Vagina (tissue), 2 donors: ENCODE data around the gene TSC22D3. TPM values are rescaled to one million over a fixed set of nuclear protein-coding genes. Genes with fewer than 3 reads are reported as not detected.

ENCODE experiments used
- DNase-seq, 2 donors: peaks; one replicate each; pipeline ENCODE4 v3.0.0-alpha.2; 2017; ENCODE audit errors: extremely low spot score in 2 of 2
- H3K27ac ChIP-seq: fragments of 200-600 bp; sonication (generic); one replicate; pipeline ENCODE4 v1.5.1; 2019
- H3K27me3 ChIP-seq: fragments of 200-600 bp; sonication (generic); one replicate; pipeline ENCODE4 v1.5.1; 2019
- H3K36me3 ChIP-seq, 2 donors: fragments of 200-600 bp; sonication (generic); one replicate each; pipeline ENCODE4 v1.5.1; 2017 to 2019
- H3K4me1 ChIP-seq: fragments of 200-600 bp; sonication (generic); one replicate; pipeline ENCODE4 v1.5.1; 2019
- H3K4me3 ChIP-seq, 2 donors: fragments of 200-600 bp; sonication (generic); 1 replicate in 1 of 2; 2 replicates in 1 of 2; pipeline ENCODE4 v1.5.1; 2016 to 2019
- H3K9me3 ChIP-seq: fragments of 200-600 bp; sonication (generic); one replicate; pipeline ENCODE4 v1.5.1; 2019
- CTCF ChIP-seq, 3 experiments: fragments of 450-650 bp in 2 of 3; fragments of 200-600 bp in 1 of 3; sonication (generic) in 1 of 3; IDR thresholded peaks; one replicate each; pipeline ENCODE4 v1.5.1; 2017 to 2019; ENCODE audit warnings: antibody characterized with exemption in 3 of 3, mild to moderate bottlenecking in 2 of 3, moderate library complexity in 2 of 3
- POLR2A ChIP-seq, 2 donors: fragments of 450-650 bp; IDR thresholded peaks; one replicate each; pipeline ENCODE4 v1.6.1; 2017; ENCODE audit warnings: antibody characterized with exemption in 2 of 2, mild to moderate bottlenecking in 2 of 2, moderate library complexity in 2 of 2
- POLR2AphosphoS5 ChIP-seq, 2 donors: sonication (generic); formaldehyde crosslinking; IDR thresholded peaks; one replicate each; pipeline ENCODE4 v1.9.0; 2017; ENCODE audit warnings: antibody characterized with exemption in 2 of 2, mild to moderate bottlenecking in 2 of 2, low read depth in 1 of 2; ENCODE audit not compliant: insufficient read depth in 1 of 2
- intact Hi-C: fragments of 100-400 bp; cut with DNase I; formaldehyde crosslinking; loops from one replicate; pipeline ENCODE4 v1.15.1; 2023
- total RNA-seq: library from RNA; depleted of rRNA; stranded (reverse); fragments of >200 nt; gene quantifications from one replicate; pipeline ENCODE4 v1.2.3, GENCODE V29; 2016

Gene TSC22D3
- total RNA-seq, 1 donor from 2014 or later = 780 TPM

DNA sequence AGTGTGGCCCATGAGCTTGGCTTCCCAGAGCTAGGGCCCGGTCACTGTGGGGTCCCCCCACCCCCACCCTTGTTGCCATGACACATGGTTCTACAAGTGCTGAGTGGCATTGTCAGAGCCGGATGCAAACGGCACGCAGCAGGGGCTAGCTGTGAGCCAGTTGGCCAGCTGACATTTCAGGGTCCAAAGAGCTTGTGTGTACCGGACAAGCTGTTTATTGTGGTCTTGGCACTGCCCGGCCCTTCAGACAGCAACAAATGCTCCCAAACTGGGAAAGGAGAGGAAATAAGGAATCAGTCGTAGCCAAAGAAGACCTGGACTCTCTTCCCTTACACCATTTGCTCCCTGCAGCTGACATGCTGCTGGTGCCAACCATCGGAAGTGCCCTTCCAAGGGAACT is 36.8 kb downstream of the TSC22D3 start:
- peaks cover 41% of the 10 kb centered on the region for H3K4me1 ChIP-seq
- H3K27ac ChIP-seq = peak overlapping the region; percentile 31
- H3K36me3 ChIP-seq = no peaks in the 10 kb centered on the region
- no peak for TF ChIP-seq CTCF (IDR thresholded peaks at IDR 0.05)
- no peak for TF ChIP-seq POLR2AphosphoS5 (IDR thresholded peaks at IDR 0.05; ENCODE audit: insufficient read depth in 1 of 2, low read depth in 1 of 2)
- no peak for TF ChIP-seq POLR2A (IDR thresholded peaks at IDR 0.05)
- intact Hi-C loops = no loop called here
- H3K4me3 ChIP-seq = no peak overlapping the region
- no peaks in the 10 kb centered on the region for H3K9me3 ChIP-seq
- DNase-seq = no peak
- H3K27me3 ChIP-seq = no peaks in the 10 kb centered on the region

DNA sequence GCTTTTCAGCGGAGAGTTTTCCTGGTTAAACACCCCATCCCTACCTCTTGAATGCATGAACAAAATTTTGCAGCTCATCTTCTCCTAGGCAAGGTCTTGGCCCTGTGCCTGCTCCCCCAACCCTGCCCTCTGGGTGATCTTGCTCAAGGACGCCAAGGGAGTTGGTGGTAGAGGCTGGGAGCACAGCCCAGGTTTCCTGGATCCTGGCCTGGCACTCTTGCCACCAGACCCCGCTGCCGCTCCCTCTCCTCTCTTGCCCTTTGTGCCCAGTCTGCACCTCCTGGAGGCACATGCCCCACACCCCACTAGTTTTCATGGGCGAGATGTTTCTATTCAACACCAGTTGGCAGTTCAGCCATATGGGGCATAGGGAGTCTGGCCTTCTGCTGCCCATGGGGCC is 37.3 kb downstream of the TSC22D3 start:
- Histone ChIP-seq H3K4me3 (no peak overlapping the region), H3K27me3 (no peaks in the 10 kb centered on the region), H3K9me3 (no peaks in the 10 kb centered on the region), H3K27ac (peak overlapping the region; percentile 31), H3K4me1 (peaks cover 36% of the 10 kb centered on the region), H3K36me3 (no peaks in the 10 kb centered on the region)
- DNase-seq = no peak
- TF ChIP-seq POLR2A (IDR thresholded peaks at IDR 0.05) (no peak), CTCF (IDR thresholded peaks at IDR 0.05) (no peak), POLR2AphosphoS5 (IDR thresholded peaks at IDR 0.05; ENCODE audit: insufficient read depth in 1 of 2, low read depth in 1 of 2) (no peak)
- intact Hi-C loops = no loop called here

DNA sequence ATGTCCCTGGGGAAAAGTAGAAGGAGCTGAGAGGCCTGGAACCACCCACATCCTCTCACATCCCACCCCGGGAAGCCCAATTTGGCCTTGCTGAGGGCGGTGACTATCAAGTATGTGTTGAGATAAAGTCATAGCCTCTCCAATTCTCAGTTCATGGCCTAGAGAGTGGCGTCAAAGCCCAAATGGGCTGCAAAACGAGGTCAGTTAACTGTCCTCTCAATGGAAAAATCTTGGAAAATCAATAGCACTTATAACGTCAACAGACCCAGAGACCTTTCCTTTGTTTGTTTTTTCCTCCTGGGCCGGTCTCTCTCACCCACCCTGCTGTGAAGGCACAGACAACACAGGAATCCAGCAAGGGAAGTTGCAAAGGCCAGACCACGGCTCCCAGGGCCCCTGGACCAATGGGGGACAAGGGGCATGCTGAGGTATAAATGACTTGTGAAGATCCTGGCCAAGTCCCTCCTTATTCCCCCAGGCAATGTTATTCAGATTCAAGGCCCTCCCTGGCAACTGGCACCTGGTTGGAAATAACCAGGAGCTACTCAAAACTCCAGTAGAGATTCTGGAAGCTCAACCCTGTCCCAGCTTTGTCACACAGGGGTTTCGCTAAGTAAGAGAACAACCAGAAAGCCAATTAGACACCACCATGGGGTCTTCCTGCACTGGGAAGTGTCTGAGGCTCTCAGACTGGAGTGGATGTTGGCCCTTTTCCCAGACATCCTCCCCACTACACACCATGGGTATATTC is 38.6 kb downstream of the TSC22D3 start:
- no peaks in the 10 kb centered on the region for H3K9me3 ChIP-seq
- TF ChIP-seq CTCF (IDR thresholded peaks at IDR 0.05) = no peak
- no peak for TF ChIP-seq POLR2A (IDR thresholded peaks at IDR 0.05)
- TF ChIP-seq POLR2AphosphoS5 (IDR thresholded peaks at IDR 0.05; ENCODE audit: insufficient read depth in 1 of 2, low read depth in 1 of 2) = no peak
- no peaks in the 10 kb centered on the region for H3K27me3 ChIP-seq
- intact Hi-C loops = no loop called here
- no peak overlapping the region for H3K4me3 ChIP-seq
- H3K36me3 ChIP-seq = no peaks in the 10 kb centered on the region
- no peak for DNase-seq
- H3K27ac ChIP-seq = peak overlapping the region; percentile 20
- peaks cover 26% of the 10 kb centered on the region for H3K4me1 ChIP-seq

GRCh38 chrX:107734646-107735045 is 40.9 kb downstream of the TSC22D3 start:
- peaks cover 29% of the 10 kb centered on the region for H3K4me1 ChIP-seq
- H3K27ac ChIP-seq = no peak overlapping the region
- intact Hi-C loops = no loop called here
- no peak for TF ChIP-seq CTCF (IDR thresholded peaks at IDR 0.05)
- TF ChIP-seq POLR2AphosphoS5 (IDR thresholded peaks at IDR 0.05; ENCODE audit: insufficient read depth in 1 of 2, low read depth in 1 of 2) = no peak
- no peak for TF ChIP-seq POLR2A (IDR thresholded peaks at IDR 0.05)
- H3K36me3 ChIP-seq = no peaks in the 10 kb centered on the region
- H3K27me3 ChIP-seq = no peaks in the 10 kb centered on the region
- H3K9me3 ChIP-seq = no peaks in the 10 kb centered on the region
- no peak overlapping the region for H3K4me3 ChIP-seq
- no peak for DNase-seq

DNA sequence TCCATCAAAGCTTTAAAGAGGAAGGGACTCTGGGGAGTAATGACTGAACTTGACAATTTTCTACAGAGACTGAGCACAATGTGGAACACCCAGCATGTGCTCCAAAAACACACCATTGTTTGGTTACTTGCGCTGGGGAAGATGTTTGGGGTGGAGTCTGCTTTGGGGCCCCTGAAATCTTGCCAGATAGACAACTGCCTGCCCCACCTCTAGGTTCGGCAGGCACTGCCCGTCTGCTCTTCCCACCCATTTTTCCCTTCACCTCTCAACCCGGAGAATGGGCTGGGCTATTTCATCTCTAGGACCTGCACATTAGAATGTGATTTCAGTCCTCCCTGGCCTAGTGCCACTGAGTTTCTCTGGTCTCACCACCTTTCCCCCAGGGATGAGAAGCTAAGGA is 41.9 kb downstream of the TSC22D3 start:
- Histone ChIP-seq H3K36me3 (no peaks in the 10 kb centered on the region), H3K4me1 (peaks cover 39% of the 10 kb centered on the region), H3K27me3 (no peaks in the 10 kb centered on the region), H3K9me3 (no peaks in the 10 kb centered on the region), H3K27ac (peak overlapping the region; percentile 8), H3K4me3 (no peak overlapping the region)
- DNase-seq = no peak
- intact Hi-C loops = no loop called here
- no peak for TF ChIP-seq CTCF (IDR thresholded peaks at IDR 0.05)
- no peak for TF ChIP-seq POLR2AphosphoS5 (IDR thresholded peaks at IDR 0.05; ENCODE audit: insufficient read depth in 1 of 2, low read depth in 1 of 2)
- no peak for TF ChIP-seq POLR2A (IDR thresholded peaks at IDR 0.05)
